Measurements from ENCODE around the gene SF3B2.
"Not testable (repeated sequence)": the region's sequence is repeated elsewhere in the genome, so short reads cannot be mapped to it uniquely, and the experiment has no call there.

DNA sequence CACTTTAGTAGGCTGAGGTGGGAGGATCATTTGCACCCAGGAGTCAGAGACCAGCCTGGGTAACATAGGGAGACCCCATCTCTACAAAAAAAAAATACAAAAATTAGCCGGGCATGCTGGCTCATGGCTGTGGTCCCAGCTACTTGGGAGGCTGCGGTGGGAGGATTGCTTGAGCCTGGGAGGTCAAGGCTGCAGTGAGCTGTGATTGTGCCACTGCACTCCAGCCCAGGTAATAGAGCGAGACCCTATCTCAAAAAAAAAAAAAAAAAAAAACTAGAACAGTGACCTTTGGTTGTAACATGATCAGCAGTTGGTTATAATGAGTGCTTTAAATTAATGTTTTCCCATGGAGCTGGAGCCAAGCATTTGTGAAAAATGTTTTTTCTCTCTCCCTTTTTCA is 62.8 kb downstream of the SF3B2 start:
- TF ChIP-seq CTCF (IDR thresholded peaks at IDR 0.05); EZH2phosphoT487 (IDR thresholded peaks at IDR 0.05; ENCODE audit: borderline replicate concordance, low read depth): not testable (repeated sequence)

All from SK-N-SH (cell line).